HepG2 (cell line): ENCODE results near the gene NISCH.

Experiments used
- CTCF ChIP-seq: sonication (generic); formaldehyde crosslinking; IDR thresholded peaks from 2 replicates; pipeline ENCODE4 v1.5.0; 2020; ENCODE audit warnings: mild to moderate bottlenecking, missing genetic modification reagents, moderate library complexity
- EHMT2 ChIP-seq: fragments of 200-600 bp; sonication (generic); IDR thresholded peaks from 2 replicates; pipeline ENCODE4 v1.7.0; 2017; ENCODE audit warnings: antibody characterized with exemption, low read depth, low read length, borderline replicate concordance
- FOSL2 ChIP-seq: sonication (generic); formaldehyde crosslinking; IDR thresholded peaks from 2 replicates; pipeline ENCODE4 v1.4.0; 2020; ENCODE audit warnings: missing genetic modification reagents
- MZF1 ChIP-seq: sonication (generic); formaldehyde crosslinking; IDR thresholded peaks from 2 replicates; pipeline ENCODE4 v1.8.1; 2023; ENCODE audit warnings: mild to moderate bottlenecking, missing genetic modification reagents, borderline replicate concordance
- NBN ChIP-seq: fragments of 450-650 bp; conservative IDR thresholded peaks from 2 replicates; pipeline ENCODE4 v1.6.1; 2017
- POLR2A ChIP-seq, 2 experiments: IDR thresholded peaks; 2 replicates each; pipeline ENCODE4 v1.6.1; 2011; ENCODE audit warnings: low read depth in 2 of 2, low read length in 2 of 2, mild to moderate bottlenecking in 1 of 2, moderate library complexity in 1 of 2; ENCODE audit not compliant: insufficient read depth in 1 of 2
- TCF7L2 ChIP-seq: IDR thresholded peaks from 2 replicates; pipeline ENCODE4 v1.6.1; 2011; ENCODE audit warnings: mild to moderate bottlenecking, low read depth, low read length, moderate library complexity
- ZNF124 ChIP-seq: sonication (generic); formaldehyde crosslinking; IDR thresholded peaks from 2 replicates; pipeline ENCODE4 v1.4.0; 2020; ENCODE audit warnings: missing genetic modification reagents
- ZNF232 ChIP-seq: sonication (generic); formaldehyde crosslinking; IDR thresholded peaks from 2 replicates; pipeline ENCODE4 v1.4.0; 2020; ENCODE audit warnings: missing genetic modification reagents, borderline replicate concordance
- ZNF263 ChIP-seq: sonication (generic); formaldehyde crosslinking; IDR thresholded peaks from 2 replicates; pipeline ENCODE4 v1.4.0; 2020; ENCODE audit warnings: missing genetic modification reagents
- ZNF777 ChIP-seq: sonication (generic); formaldehyde crosslinking; IDR thresholded peaks from 2 replicates; pipeline ENCODE4 v1.4.0; 2020; ENCODE audit warnings: missing genetic modification reagents
- ZZZ3 ChIP-seq: sonication (generic); formaldehyde crosslinking; IDR thresholded peaks from 2 replicates; pipeline ENCODE4 v1.4.0; 2020; ENCODE audit warnings: missing genetic modification reagents, mild to moderate bottlenecking, borderline replicate concordance

GRCh38 chr3:52512105-52512504 is 56.7 kb downstream of the NISCH start:
- TF ChIP-seq TCF7L2 (no peak), CTCF (CRISPR knock-in tag) (no peak), ZNF777 (CRISPR knock-in tag) (no peak), ZNF124 (CRISPR knock-in tag) (no peak), NBN (no peak), ZNF232 (CRISPR knock-in tag) (no peak), ZNF263 (CRISPR knock-in tag) (no peak), FOSL2 (no peak), MZF1 (CRISPR knock-in tag) (no peak), EHMT2 (no peak), POLR2A (IDR thresholded peaks at IDR 0.05; ENCODE audit: insufficient read depth in 1 of 2, low read depth in 2 of 2, low read length in 2 of 2) (no peak), ZZZ3 (CRISPR knock-in tag) (no peak)
